IPS DF 6.9 (cell line): ENCODE results near the gene ARHGAP24.

Experiments used
- DNase-seq: peaks from one replicate; pipeline ENCODE4 v3.0.0-alpha.2; 2013; ENCODE audit warnings: low read depth, low spot score
- H3K27ac ChIP-seq: one replicate; pipeline ENCODE4 v1.5.1; 2013; ENCODE audit warnings: low read length, control low read depth
- H3K27me3 ChIP-seq: 2 replicates; pipeline ENCODE4 v1.6.1; 2013; ENCODE audit warnings: mild to moderate bottlenecking, low read length; ENCODE audit not compliant: control insufficient read depth, insufficient read depth
- H3K36me3 ChIP-seq: 2 replicates; pipeline ENCODE4 v1.6.1; 2013; ENCODE audit warnings: low read length; ENCODE audit not compliant: control insufficient read depth, insufficient read depth
- H3K4me1 ChIP-seq: 2 replicates; pipeline ENCODE4 v1.6.1; 2013; ENCODE audit warnings: low read length; ENCODE audit not compliant: control insufficient read depth, insufficient read depth
- H3K4me3 ChIP-seq: 2 replicates; pipeline ENCODE4 v1.5.1; 2013; ENCODE audit warnings: mild to moderate bottlenecking, low read length
- H3K9me3 ChIP-seq: 2 replicates; pipeline ENCODE4 v1.6.1; 2013; ENCODE audit warnings: low read length, inconsistent platforms; ENCODE audit not compliant: control insufficient read depth, insufficient read depth
- WGBS: extraction: QIAGEN DNeasy Blood & Tissue Kit; methylation state at CpG from one replicate; pipeline ENCODE4 v1.1.7; 2013; ENCODE audit warnings: mixed read lengths, missing lambda C conversion rate; ENCODE audit not compliant: insufficient read length, insufficient coverage; 5-methylcytosine and 5-hydroxymethylcytosine counted together

The ARHGAP24 gene

GRCh38 chr4:86031927-86032326 lies 557.0 kb downstream of the ARHGAP24 start:
- H3K9me3 ChIP-seq = no peaks in the 10 kb centered on the region
- no peak overlapping the region for H3K27ac ChIP-seq
- H3K4me3 ChIP-seq = no peak overlapping the region
- no CpG with 5 or more reads among the region's 3 CpGs for WGBS
- H3K36me3 ChIP-seq = no peaks in the 10 kb centered on the region
- no peak for DNase-seq
- no peaks in the 10 kb centered on the region for H3K4me1 ChIP-seq
- H3K27me3 ChIP-seq = no peaks in the 10 kb centered on the region

GRCh38 chr4:86032476-86033022 lies 557.6 kb downstream of the ARHGAP24 start:
- Histone ChIP-seq H3K36me3 (no peaks in the 10 kb centered on the region), H3K4me3 (no peak overlapping the region), H3K4me1 (no peaks in the 10 kb centered on the region), H3K27ac (no peak overlapping the region), H3K27me3 (no peaks in the 10 kb centered on the region), H3K9me3 (no peaks in the 10 kb centered on the region)
- no CpG with 5 or more reads among the region's 4 CpGs for WGBS
- DNase-seq = no peak

GRCh38 chr4:86033171-86033570 lies 558.2 kb downstream of the ARHGAP24 start:
- no peak for DNase-seq
- Histone ChIP-seq H3K27me3 (no peaks in the 10 kb centered on the region), H3K27ac (no peak overlapping the region), H3K36me3 (no peaks in the 10 kb centered on the region), H3K9me3 (no peaks in the 10 kb centered on the region), H3K4me1 (no peaks in the 10 kb centered on the region), H3K4me3 (no peak overlapping the region)
- WGBS = no CpG with 5 or more reads among the region's 4 CpGs

GRCh38 chr4:86034616-86035015 lies 559.7 kb downstream of the ARHGAP24 start:
- Histone ChIP-seq H3K27me3 (no peaks in the 10 kb centered on the region), H3K27ac (no peak overlapping the region), H3K4me1 (no peaks in the 10 kb centered on the region), H3K4me3 (no peak overlapping the region), H3K9me3 (no peaks in the 10 kb centered on the region), H3K36me3 (no peaks in the 10 kb centered on the region)
- WGBS = no CpG with 5 or more reads among the region's 2 CpGs
- DNase-seq = no peak

- WGBS = no CpG with 5 or more reads among the region's 1 CpG
Measured at GRCh38 chr4:86035688-86036087, 560.7 kb downstream of the ARHGAP24 start.

GRCh38 chr4:86036736-86037135 lies 561.8 kb downstream of the ARHGAP24 start:
- H3K36me3 ChIP-seq = no peaks in the 10 kb centered on the region
- no peak overlapping the region for H3K27ac ChIP-seq
- H3K9me3 ChIP-seq = no peaks in the 10 kb centered on the region
- no peaks in the 10 kb centered on the region for H3K27me3 ChIP-seq
- no CpG with 5 or more reads among the region's 4 CpGs for WGBS
- no peak overlapping the region for H3K4me3 ChIP-seq
- H3K4me1 ChIP-seq = no peaks in the 10 kb centered on the region
- DNase-seq = no peak

More at GRCh38 chr4:86035688-86036087, 560.7 kb downstream of the ARHGAP24 start:
- Histone ChIP-seq H3K27ac (no peak overlapping the region), H3K4me1 (no peaks in the 10 kb centered on the region), H3K27me3 (no peaks in the 10 kb centered on the region), H3K9me3 (no peaks in the 10 kb centered on the region), H3K4me3 (no peak overlapping the region), H3K36me3 (no peaks in the 10 kb centered on the region)
- no peak for DNase-seq

GRCh38 chr4:86038037-86038436 lies 563.1 kb downstream of the ARHGAP24 start:
- no peak for DNase-seq
- no CpG with 5 or more reads among the region's 1 CpG for WGBS
- Histone ChIP-seq H3K27ac (no peak overlapping the region), H3K4me1 (no peaks in the 10 kb centered on the region), H3K36me3 (no peaks in the 10 kb centered on the region), H3K27me3 (no peaks in the 10 kb centered on the region), H3K4me3 (no peak overlapping the region), H3K9me3 (no peaks in the 10 kb centered on the region)

GRCh38 chr4:86043755-86044592 lies 569.0 kb downstream of the ARHGAP24 start:
- no peaks in the 10 kb centered on the region for H3K36me3 ChIP-seq
- H3K27me3 ChIP-seq = no peaks in the 10 kb centered on the region
- no peaks in the 10 kb centered on the region for H3K9me3 ChIP-seq
- WGBS = no CpG with 5 or more reads among the region's 8 CpGs
- no peak overlapping the region for H3K27ac ChIP-seq
- H3K4me1 ChIP-seq = no peaks in the 10 kb centered on the region
- no peak overlapping the region for H3K4me3 ChIP-seq
- DNase-seq = peak; percentile 13

GRCh38 chr4:86044593-86044985 lies 569.6 kb downstream of the ARHGAP24 start:
- no peaks in the 10 kb centered on the region for H3K36me3 ChIP-seq

GRCh38 chr4:86048426-86048825 lies 573.5 kb downstream of the ARHGAP24 start:
- WGBS = no CpG with 5 or more reads among the region's 1 CpG
- Histone ChIP-seq H3K27ac (no peak overlapping the region), H3K36me3 (no peaks in the 10 kb centered on the region), H3K4me3 (no peak overlapping the region), H3K9me3 (no peaks in the 10 kb centered on the region), H3K4me1 (no peaks in the 10 kb centered on the region), H3K27me3 (no peaks in the 10 kb centered on the region)
- DNase-seq = no peak

More at GRCh38 chr4:86044593-86044985, 569.6 kb downstream of the ARHGAP24 start:
- H3K4me3 ChIP-seq = no peak overlapping the region
- no peak for DNase-seq
- no peaks in the 10 kb centered on the region for H3K27me3 ChIP-seq
- no CpG with 5 or more reads among the region's 3 CpGs for WGBS
- no peaks in the 10 kb centered on the region for H3K9me3 ChIP-seq
- H3K4me1 ChIP-seq = no peaks in the 10 kb centered on the region
- no peak overlapping the region for H3K27ac ChIP-seq

GRCh38 chr4:86050496-86050895 lies 575.5 kb downstream of the ARHGAP24 start:
- Histone ChIP-seq H3K36me3 (no peaks in the 10 kb centered on the region), H3K4me1 (no peaks in the 10 kb centered on the region), H3K9me3 (no peaks in the 10 kb centered on the region), H3K4me3 (no peak overlapping the region), H3K27me3 (no peaks in the 10 kb centered on the region), H3K27ac (no peak overlapping the region)
- DNase-seq = no peak
- no CpG with 5 or more reads among the region's 1 CpG for WGBS
